Testis (tissue), 3 donors: ENCODE measurements around the gene NID1. TPM values are rescaled to one million over a fixed set of nuclear protein-coding genes. Genes with fewer than 3 reads are reported as not detected.

Experiments
- DNase-seq: peaks from one replicate; pipeline ENCODE4 v3.0.0-alpha.2; 2019
- H3K27ac ChIP-seq, 2 donors: fragments of 200-600 bp; sonication (generic); one replicate each; pipeline ENCODE4 v1.5.1; 2019
- H3K27me3 ChIP-seq: fragments of 200-600 bp; sonication (generic); one replicate; pipeline ENCODE4 v1.5.1; 2019
- H3K36me3 ChIP-seq: fragments of 200-600 bp; sonication (generic); one replicate; pipeline ENCODE4 v1.5.1; 2017; ENCODE audit warnings: low read depth; ENCODE audit errors: missing control alignments
- H3K4me1 ChIP-seq: fragments of 200-600 bp; sonication (generic); one replicate; pipeline ENCODE4 v1.5.1; 2019
- H3K4me3 ChIP-seq, 2 donors: fragments of 200-600 bp; sonication (generic); one replicate each; pipeline ENCODE4 v1.5.1; 2017 to 2019
- H3K9me3 ChIP-seq: fragments of 200-600 bp; sonication (generic); one replicate; pipeline ENCODE4 v1.5.1; 2017
- CTCF ChIP-seq, 3 experiments: fragments of 450-650 bp in 2 of 3; fragments of 200-600 bp in 1 of 3; sonication (generic) in 1 of 3; IDR thresholded peaks; one replicate each; pipeline ENCODE4 v1.5.1; 2016 to 2019; ENCODE audit warnings: antibody characterized with exemption in 3 of 3, mild to moderate bottlenecking in 2 of 3, moderate library complexity in 1 of 3
- POLR2A ChIP-seq: fragments of 450-650 bp; IDR thresholded peaks from one replicate; pipeline ENCODE4 v1.6.1; 2017; ENCODE audit warnings: antibody characterized with exemption, mild to moderate bottlenecking, moderate library complexity
- WGBS, 2 donors: methylation state at CpG; one replicate each; pipeline ENCODE4 v1.1.5; 2018; 5-methylcytosine and 5-hydroxymethylcytosine counted together
- intact Hi-C: fragments of 100-400 bp; cut with DNase I; formaldehyde crosslinking; loops from one replicate; pipeline ENCODE4 v1.15.1; 2023; ENCODE audit warnings: low total_unique reads
- polyA plus RNA-seq: library from polyadenylated mRNA; stranded (reverse); fragments of 350-450 nt; fragmentation: Illumina TruSeq; extraction: RNeasy Lipid Tissue Mini Kit (QIAGEN cat#74804); gene quantifications from one replicate; pipeline ENCODE4 v1.2.3, GENCODE V29; 2014; ENCODE audit warnings: low read depth, low replicate concordance; ENCODE audit not compliant: insufficient read depth
- total RNA-seq, 2 donors: library from RNA; depleted of rRNA; stranded (reverse); fragments of >200 nt; gene quantifications; one replicate each; pipeline ENCODE4 v1.2.3, GENCODE V29; 2016

NID1 gene
- total and polyA plus RNA-seq, 3 donors from 2014 or later = 18.8 to 36.1 (median 21.0) TPM

GRCh38 chr1:235948774-235949427 lies 116.0 kb downstream of the NID1 start:
- WGBS, 2 donors = 66 to 72% methylated on average over 4 of the region's 4 CpGs
- Histone ChIP-seq H3K9me3 (no peaks in the 10 kb centered on the region), H3K27me3 (no peaks in the 10 kb centered on the region), H3K4me1 (peaks cover 2% of the 10 kb centered on the region), H3K36me3 (no peaks in the 10 kb centered on the region), H3K4me3 (no peak overlapping the region), H3K27ac (no peak overlapping the region)
- intact Hi-C loops = no loop called here
- TF ChIP-seq CTCF (IDR thresholded peaks at IDR 0.05) = no peak
- TF ChIP-seq POLR2A = no peak
- DNase-seq = no peak

GRCh38 chr1:235947989-235948388 lies 116.9 kb downstream of the NID1 start:
- no peak overlapping the region for H3K27ac ChIP-seq
- H3K36me3 ChIP-seq = no peaks in the 10 kb centered on the region
- no peak overlapping the region for H3K4me3 ChIP-seq
- WGBS, 2 donors = 92 to 94% methylated on average over 7 of the region's 7 CpGs
- H3K4me1 ChIP-seq = peaks cover 3% of the 10 kb centered on the region
- H3K9me3 ChIP-seq = no peaks in the 10 kb centered on the region
- intact Hi-C loops = no loop called here
- no peak for DNase-seq
- no peaks in the 10 kb centered on the region for H3K27me3 ChIP-seq
- TF ChIP-seq CTCF (IDR thresholded peaks at IDR 0.05) = no peak
- no peak for TF ChIP-seq POLR2A

DNA sequence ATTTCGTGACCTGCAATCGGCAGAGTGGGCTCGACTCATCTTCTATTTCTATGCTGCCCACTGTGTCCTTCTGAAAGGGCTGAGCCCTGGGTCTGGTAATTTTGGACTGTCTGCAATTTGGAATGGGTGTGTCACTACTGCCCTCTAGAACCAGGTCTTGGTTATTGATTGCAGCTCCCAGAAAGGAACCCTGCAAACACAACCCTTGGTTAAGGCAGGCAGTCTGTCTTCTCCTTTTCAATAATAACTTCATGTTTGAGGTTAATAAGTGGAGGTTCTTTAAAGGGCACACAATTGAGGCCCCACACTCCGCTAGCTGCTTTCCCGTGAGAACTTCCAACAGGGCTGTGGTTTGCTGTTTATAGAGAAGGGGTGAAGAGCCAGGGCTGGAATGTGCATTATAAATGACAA lies 118.3 kb downstream of the NID1 start:
- intact Hi-C loops = no loop called here
- no peak for DNase-seq
- WGBS, 2 donors = 83 to 85% methylated on average over 5 of the region's 5 CpGs
- no peak overlapping the region for H3K27ac ChIP-seq
- H3K27me3 ChIP-seq = no peaks in the 10 kb centered on the region
- no peak overlapping the region for H3K4me3 ChIP-seq
- peaks cover 3% of the 10 kb centered on the region for H3K4me1 ChIP-seq
- H3K36me3 ChIP-seq = no peaks in the 10 kb centered on the region
- no peaks in the 10 kb centered on the region for H3K9me3 ChIP-seq
- TF ChIP-seq POLR2A (no peak), CTCF (IDR thresholded peaks at IDR 0.05) (no peak)

DNA sequence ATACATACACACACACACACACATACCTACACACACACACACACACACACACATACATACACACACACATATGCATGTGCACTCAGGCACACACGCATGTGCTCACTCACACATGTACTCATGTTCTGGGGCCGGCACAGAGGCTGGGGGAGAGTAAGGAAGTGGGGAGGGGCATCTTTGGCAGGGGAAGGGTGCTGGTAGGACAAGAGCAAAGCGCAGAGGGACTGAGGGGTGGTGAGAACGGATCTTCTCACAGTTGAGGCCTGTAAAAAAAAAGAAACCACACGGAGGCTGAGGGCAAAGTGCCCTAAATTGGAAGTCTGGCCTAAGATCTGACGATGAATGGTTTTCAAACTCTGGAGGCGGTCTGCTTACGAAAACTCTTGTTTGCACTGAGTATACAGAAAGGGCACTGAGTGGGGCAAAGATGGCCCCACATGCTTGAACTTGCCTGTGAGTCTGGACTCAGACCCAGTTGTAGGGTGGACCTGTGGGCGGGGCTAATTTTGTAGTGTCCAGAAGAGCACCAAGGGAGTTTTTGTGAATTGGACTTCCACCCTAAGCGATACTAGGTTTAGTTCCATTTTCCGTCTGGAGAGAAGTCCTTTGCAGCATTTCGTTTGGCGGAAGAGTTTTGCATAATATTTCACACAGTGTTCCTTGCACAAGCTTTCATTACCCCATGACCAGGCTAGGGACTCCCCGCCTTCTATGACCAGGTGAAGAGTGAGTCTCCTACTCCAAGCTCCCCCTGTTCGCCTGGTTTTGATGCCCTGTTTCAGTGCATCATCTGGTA lies 118.9 kb downstream of the NID1 start:
- 85 to 89% methylated on average over 14 to 15 of the region's 15 CpGs for WGBS, 2 donors
- no peaks in the 10 kb centered on the region for H3K9me3 ChIP-seq
- H3K4me1 ChIP-seq = peaks cover 3% of the 10 kb centered on the region
- no peak overlapping the region for H3K27ac ChIP-seq
- DNase-seq = no peak
- no peak overlapping the region for H3K4me3 ChIP-seq
- intact Hi-C loops = no loop called here
- no peaks in the 10 kb centered on the region for H3K36me3 ChIP-seq
- TF ChIP-seq POLR2A = no peak
- no peak for TF ChIP-seq CTCF (IDR thresholded peaks at IDR 0.05)
- no peaks in the 10 kb centered on the region for H3K27me3 ChIP-seq
